GM21526 (cell line): Measurements from ENCODE around the gene PEAR1.

ENCODE experiments used
- ATAC-seq: cut with Tn5 transposase; IDR thresholded peaks from one replicate; pipeline ENCODE4 v1.9.1; 2021; ENCODE audit warnings: moderate library complexity; ENCODE audit not compliant: unreplicated experiment, low FRiP score

Gene PEAR1

GRCh38 chr1:156882543-156882942 is 11.0 kb upstream of the PEAR1 start:
- ATAC-seq = no peak

GRCh38 chr1:156883919-156884318 is 9.6 kb upstream of the PEAR1 start:
- no peak for ATAC-seq

- ATAC-seq = no peak
Observed at GRCh38 chr1:156884560-156885184, 8.8 kb upstream of the PEAR1 start.

- no peak for ATAC-seq
Observed at GRCh38 chr1:156885314-156885713, 8.2 kb upstream of the PEAR1 start.

- ATAC-seq = no peak
Observed at GRCh38 chr1:156885880-156886355, 7.6 kb upstream of the PEAR1 start.

GRCh38 chr1:156886583-156887281 is 6.8 kb upstream of the PEAR1 start:
- no peak for ATAC-seq

- no peak for ATAC-seq
Observed at GRCh38 chr1:156887317-156887716, 6.2 kb upstream of the PEAR1 start.

GRCh38 chr1:156887734-156888133 is 5.8 kb upstream of the PEAR1 start:
- no peak for ATAC-seq

- ATAC-seq = no peak
Observed at GRCh38 chr1:156889802-156890580, 3.5 kb upstream of the PEAR1 start.

GRCh38 chr1:156892190-156893047 is 1.1 kb upstream of the PEAR1 start:
- ATAC-seq = no peak

- ATAC-seq = no peak
Observed at GRCh38 chr1:156894001-156894400, 483 bp downstream of the PEAR1 start.

- no peak for ATAC-seq
Observed at GRCh38 chr1:156894711-156895454, 1.4 kb downstream of the PEAR1 start.

GRCh38 chr1:156895455-156895812 is 1.9 kb downstream of the PEAR1 start:
- ATAC-seq = no peak

- no peak for ATAC-seq
Observed at GRCh38 chr1:156895927-156896326, 2.4 kb downstream of the PEAR1 start.

GRCh38 chr1:156896490-156897033 is 3.0 kb downstream of the PEAR1 start:
- ATAC-seq = no peak

GRCh38 chr1:156897078-156897825 is 3.7 kb downstream of the PEAR1 start:
- ATAC-seq = no peak

GRCh38 chr1:156898161-156898566 is 4.6 kb downstream of the PEAR1 start:
- ATAC-seq = no peak

GRCh38 chr1:156898971-156899664 is 5.6 kb downstream of the PEAR1 start:
- ATAC-seq = no peak
